Keratinocyte (primary cell): ENCODE results near the gene KREMEN2.

Experiments
- EZH2 ChIP-seq: IDR thresholded peaks from one replicate; pipeline ENCODE4 v1.6.1; 2012; ENCODE audit warnings: inconsistent platforms, mild to moderate bottlenecking, low read length, moderate library complexity
- TF ChIP-seq, protein P1 (sequence below), 3 experiments: IDR thresholded peaks in 1 of 3; conservative IDR thresholded peaks in 1 of 3; optimal IDR thresholded peaks in 1 of 3; 2 replicates in 2 of 3; 3 replicates in 1 of 3; pipeline versions ENCODE3 to v1.5.1; 2011; ENCODE audit warnings: low read length in 3 of 3, mild to moderate bottlenecking in 3 of 3, moderate library complexity in 2 of 3, control low read depth in 1 of 3, inconsistent platforms in 1 of 3; ENCODE audit not compliant: insufficient read depth in 2 of 3; ENCODE audit errors: extremely low read depth in 1 of 3

DNA sequence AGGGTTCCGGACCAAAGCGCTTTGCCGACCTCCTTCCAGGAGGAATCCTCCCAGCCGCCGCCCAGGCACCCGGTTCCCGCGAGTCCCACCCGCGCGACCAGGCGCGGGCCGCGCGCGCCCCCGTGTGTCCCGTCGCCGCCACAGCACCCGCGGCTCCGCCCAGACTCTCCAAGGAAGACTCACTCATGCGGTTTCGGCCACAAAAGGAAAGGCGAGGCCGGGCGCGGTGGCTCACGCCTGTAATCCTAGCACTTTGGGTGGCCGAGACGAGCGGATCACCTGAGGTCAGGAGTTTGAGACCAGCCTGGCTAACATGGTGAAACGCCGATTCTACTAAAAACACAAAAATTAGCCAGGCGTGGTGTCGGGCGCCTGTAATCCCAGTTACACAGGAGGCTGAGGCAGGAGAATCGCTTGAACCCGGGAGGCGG lies 19.6 kb downstream of the KREMEN2 start:
- TF ChIP-seq, protein P1, sequence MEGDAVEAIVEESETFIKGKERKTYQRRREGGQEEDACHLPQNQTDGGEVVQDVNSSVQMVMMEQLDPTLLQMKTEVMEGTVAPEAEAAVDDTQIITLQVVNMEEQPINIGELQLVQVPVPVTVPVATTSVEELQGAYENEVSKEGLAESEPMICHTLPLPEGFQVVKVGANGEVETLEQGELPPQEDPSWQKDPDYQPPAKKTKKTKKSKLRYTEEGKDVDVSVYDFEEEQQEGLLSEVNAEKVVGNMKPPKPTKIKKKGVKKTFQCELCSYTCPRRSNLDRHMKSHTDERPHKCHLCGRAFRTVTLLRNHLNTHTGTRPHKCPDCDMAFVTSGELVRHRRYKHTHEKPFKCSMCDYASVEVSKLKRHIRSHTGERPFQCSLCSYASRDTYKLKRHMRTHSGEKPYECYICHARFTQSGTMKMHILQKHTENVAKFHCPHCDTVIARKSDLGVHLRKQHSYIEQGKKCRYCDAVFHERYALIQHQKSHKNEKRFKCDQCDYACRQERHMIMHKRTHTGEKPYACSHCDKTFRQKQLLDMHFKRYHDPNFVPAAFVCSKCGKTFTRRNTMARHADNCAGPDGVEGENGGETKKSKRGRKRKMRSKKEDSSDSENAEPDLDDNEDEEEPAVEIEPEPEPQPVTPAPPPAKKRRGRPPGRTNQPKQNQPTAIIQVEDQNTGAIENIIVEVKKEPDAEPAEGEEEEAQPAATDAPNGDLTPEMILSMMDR (optimal IDR thresholded peaks at IDR 0.05 in 1 of 3, IDR thresholded peaks at IDR 0.05 in 1 of 3, conservative IDR thresholded peaks at IDR 0.05 in 1 of 3; ENCODE audit: extremely low read depth in 1 of 3, insufficient read depth in 2 of 3, low read length in 3 of 3), result peak; percentile 72 to 81 (median 73)
- no peak for TF ChIP-seq EZH2
